ENCODE data around the gene SPHK1.

Gene SPHK1

DNA sequence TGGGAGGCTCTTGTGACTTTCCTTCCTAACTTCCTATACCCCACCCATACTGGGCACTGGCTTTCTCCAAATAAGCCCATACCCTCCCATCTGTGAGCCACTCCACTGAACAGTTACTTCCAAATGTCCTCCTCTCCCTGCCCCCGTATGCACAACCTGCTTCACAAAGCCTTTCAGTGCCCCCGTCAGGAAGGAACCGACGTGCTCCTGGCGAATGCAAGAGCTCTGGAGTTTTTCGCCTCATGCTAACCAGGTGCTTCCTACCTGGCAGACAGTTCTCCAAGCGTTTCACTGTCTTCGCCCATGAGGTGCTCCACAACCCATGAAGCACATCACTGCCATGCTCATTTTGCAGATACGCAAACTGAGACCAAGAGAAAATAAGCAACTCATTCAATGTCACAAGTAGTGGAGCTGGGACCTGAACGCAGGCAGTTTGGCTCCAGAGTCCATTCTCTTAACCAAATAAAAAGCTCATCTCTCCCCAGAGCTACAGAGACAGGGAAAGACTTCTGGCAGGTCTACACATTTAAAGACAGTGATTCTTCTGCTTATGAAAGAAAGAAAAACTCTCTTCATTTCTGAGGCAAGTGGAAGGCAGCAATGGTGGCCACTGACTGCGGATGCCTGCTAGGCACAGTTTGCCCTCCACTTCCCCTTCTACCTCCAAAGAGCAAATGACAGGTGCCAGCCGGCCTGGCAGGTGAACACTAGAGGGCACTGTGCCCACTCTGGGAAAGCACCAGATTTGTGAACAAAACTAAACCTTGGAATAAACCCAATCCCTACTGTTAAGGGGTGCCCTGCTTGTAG is 23.8 kb downstream of the SPHK1 start:
- peak; percentile 68 for DNase-seq

DNA sequence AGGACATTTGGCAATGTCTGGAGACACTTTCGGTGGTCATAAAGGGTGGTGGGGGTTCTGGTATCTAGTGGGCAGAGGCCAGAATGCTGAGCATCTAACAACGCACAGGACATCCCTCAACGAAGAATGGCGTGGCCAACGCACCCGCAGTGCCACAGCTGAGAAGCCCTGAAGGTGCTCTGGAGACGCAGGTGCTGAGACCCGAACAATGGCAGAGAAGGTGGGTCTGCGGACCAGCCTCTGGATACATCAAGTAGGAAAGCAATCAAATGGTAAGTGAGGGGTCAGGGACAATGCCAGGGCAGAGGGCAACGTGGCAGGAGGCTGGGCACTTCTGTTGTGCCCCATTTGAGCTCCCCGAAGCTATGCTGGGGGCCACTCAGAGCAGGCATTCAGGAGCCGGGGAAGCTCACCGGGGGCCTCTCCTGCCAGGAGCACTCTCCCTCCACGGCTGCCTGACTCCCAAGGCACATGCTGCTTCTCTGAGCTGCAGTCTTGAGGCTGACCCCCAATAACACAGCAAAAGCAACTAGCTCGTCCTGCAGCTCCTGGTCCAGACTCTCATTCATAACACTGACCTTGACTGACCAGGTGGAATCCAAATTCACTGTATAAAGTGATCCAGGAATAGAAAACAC is 26.0 kb downstream of the SPHK1 start:
- DNase-seq, result no peak

DNA sequence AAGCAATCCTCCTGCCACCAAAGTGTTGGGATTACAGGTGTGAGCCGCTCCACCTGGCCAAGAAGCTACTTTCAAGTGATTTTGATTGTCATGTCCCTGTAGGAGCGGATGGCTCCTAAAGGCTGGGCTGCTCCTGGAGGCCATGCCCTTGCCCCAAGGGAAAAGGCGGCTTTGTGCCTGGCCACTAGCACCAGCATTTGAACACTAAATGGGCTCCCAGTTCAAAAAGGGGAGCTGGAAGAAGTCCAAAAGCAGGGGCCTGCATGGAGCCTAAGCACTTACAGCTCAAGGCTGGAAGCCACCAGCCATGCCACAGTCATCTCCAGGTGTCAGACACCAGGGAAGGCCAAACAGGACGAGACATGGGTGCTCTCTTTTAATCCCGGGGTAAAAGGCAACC is 26.8 kb downstream of the SPHK1 start:
- no peak for DNase-seq

DNA sequence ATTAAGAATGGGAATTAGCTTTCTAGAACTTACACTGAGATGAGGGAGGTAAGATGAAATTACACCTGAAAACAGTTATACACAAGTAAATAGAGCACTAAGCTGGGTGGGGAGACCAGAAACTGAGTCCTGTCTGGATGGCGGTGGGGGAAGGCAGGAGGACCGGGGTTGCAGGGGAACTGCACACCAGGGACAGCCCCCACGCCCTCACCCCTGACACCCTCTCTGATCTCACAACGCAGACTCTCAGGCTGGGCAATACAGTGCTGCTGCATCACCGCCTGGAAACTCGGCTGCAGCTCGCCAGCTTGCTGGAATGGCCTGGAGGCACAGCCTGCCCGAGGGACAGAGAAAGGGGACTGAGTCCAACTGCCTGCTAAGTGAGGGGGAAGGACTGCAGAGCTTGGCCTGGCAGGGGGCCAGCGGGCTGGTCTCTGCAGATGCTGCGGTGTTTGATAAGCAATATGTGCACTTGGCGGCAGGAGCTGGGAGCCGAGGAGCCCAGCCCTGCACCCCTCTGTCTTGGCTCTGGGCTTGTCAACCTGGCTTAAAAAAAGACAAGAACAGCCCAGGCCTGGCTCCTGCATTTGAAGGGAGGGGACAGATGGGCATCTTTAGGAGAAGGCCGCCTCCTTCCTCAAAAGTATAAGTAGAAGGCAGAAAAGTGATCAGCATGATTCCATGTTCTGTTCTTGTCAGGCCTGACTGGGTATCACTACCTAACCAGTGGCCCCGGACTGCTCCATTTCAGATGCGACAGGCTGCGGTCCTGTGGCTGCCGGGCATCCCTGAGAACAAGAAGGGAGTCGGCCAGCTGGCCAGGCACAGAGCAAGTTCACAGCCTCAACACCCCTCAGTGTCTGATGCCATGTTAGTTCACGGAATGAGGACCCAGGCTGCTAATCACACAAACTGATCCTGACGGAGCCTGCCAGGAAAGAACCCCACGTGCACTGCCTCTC is 30.2 kb downstream of the SPHK1 start:
- DNase-seq, result no peak

DNA sequence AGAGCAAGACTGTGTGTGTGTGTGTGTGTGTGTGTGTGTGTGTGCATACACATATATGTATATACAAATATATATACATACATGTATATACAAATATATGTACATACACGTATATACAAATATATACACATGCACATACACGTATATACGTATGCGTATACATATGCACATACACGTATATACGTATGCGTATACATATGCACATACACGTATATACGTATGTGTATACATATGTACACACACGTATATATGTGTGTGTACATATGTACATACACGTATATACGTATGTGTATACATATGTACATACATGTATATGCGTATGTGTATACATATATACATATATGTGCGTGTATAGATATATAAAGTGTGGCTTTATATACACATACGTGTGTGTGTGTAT is 31.4 kb downstream of the SPHK1 start:
- DNase-seq, result no peak

DNA sequence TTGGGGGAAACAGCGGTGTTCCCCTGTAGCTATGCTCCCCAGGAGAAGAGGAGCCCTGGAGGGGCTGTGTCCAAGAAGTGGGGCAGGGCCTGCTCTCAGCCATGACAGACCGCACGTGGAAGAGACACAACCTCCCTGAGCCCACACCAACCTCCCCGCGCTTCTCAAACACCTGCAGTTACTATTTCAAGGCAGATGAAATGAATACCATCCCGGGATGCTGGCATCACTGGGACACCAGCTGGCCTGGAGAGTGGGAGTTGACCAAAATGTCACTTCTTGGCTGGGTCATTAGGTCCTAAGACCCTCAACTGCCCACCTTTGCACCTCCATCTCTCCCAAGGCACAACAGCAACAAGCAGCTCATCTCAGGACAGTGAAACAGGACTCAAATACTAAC is 32.0 kb downstream of the SPHK1 start:
- DNase-seq, result no peak

DNA sequence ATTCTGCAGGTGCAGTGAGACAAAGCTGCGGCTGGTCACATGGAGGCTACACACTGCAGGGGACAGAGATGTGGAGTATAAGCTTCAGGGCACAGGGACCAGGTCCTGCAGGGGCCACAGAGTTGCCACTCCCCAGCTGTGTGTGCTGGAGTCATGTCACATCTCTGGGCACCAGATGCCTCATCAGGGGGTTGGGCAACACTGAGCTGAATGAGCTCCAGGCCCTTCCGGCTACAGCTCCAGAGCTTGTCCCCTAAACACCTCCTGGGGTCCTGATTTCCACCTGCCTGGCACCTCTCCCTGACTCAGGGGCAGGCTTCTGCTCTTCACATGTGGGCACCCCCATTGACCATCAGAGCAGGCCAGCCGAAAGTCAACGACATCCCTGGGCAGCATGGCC is 32.5 kb downstream of the SPHK1 start:
- no peak for DNase-seq

DNA sequence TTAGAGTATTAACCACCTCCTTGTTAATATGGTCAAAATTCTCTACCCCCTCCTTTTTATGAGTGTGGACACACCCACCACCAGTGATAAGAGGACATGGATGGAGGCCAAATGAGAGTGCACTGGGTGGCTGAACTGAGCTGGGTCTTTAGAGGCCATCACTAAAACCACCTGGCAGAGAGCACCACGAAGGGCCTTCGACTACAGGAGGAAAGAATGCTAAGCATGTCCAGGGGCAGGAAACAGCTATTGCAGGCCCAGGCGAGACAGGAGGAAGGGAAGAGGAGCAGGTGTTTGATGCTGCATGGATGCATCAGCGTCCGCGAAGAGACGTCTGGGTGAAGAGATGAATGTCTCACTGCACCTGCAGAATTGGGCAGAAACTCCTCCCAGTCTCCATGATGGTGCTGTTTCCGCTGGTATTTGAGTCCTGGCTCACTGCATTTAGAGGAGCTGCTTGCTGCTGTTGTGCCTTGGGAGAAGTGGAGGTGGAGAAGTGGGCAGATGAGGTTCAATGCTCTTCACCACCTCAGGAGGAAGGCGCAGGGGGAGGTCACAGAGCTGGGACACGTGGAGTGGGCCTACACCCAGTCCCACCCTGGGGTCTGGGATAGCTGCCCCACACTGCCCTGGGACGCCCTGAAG is 33.2 kb downstream of the SPHK1 start:
- no peak for DNase-seq

DNA sequence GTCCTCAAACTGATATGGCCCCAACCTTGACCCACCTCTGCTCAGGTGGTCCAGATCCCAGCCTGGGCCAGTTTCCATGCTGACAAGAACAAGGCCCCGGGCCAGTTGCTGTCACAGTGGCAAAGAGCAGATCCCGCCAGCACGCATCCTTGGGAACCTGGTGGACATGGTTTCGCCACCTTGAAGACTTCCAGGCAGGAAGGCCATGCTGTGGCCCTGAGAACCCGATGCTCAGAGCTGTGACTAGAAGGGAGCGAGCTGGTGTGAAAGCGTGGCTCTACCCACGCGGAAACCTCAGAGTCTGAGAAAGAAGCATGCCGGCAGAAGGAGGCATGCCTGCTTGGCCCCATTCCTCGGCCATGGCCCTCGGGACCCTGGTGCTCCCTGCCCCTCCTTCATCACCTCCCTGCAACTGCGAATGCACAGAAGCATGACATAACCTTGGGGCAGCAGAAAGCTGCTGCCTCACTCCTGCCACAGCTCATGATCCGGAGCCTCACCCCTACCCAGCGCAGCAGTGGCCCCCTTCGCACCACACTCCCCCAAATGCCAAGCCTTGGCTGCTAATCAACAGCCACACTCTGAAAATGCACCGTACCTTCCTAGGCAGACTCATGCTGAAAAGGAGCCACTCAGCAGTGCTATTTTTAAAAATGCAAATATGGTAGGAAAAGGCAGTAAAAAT is 35.3 kb downstream of the SPHK1 start:
- no peak for DNase-seq

DNA sequence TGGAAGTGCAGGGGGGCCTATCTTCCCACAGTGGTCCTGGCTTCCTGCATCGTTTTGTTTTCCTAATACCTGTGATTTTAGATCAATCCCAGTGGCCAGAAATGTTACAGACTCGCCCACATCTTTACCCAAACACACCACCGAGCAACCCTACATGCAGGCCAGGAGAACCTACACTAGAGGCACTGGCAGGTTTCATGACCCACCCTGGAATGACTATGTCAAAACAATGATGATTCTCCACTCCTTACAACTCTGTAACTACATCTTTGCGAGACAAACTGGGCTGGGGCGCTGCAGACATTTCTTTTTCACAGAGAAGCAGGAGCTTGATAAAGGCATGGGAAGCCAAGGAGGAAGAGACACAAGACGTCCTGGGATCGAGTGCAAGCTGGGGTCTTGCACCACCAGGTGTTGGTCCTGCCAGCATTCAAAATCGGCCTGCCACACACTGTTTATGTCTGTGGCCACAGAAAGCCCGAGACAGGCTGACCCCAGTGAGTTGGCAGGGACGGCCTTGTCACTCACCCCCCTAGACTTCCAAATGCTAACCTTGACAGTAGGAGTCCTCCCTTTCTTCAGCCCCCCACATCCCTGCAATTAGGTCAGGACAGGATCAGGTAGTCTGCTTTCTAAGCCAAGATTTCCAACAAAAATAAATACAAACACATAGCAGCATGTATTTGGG is 36.1 kb downstream of the SPHK1 start:
- no peak for DNase-seq

DNA sequence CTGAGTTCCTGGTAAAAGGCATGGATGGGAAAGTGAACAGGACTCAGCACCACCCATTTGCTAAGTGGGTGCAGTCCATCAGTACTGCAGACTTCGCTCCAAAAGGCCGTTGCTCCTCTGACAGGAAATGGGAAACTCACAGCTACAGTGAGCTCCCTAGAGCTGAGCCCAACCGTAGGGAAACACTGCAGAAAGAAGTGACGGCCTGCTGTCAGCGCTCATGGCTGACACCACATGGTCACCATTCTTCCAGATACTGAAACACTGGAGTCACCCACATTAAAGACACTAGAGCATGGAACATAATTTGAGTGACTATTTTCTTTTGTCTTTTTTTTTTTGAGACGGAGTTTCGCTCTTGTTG is 36.6 kb downstream of the SPHK1 start:
- no peak for DNase-seq

DNA sequence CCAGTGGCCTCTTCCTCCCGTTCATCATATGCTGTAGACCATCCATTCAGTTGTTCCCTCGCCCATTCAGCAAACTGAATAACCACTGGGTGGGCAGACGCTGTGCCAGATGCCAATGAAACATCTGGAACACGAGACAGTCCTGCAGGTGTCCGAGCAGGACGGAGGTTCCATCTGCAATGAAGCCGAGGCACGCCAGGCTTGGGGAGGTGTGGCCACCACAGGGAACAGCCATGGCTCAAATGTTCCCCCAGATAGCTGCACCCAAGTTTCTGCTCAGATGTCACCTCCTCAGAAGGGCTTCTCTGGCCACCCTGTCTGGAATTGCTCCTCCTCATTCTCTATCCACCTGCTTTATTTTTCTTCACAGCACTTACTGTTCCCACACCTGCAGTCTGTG is 38.0 kb downstream of the SPHK1 start:
- no peak for DNase-seq

DNA sequence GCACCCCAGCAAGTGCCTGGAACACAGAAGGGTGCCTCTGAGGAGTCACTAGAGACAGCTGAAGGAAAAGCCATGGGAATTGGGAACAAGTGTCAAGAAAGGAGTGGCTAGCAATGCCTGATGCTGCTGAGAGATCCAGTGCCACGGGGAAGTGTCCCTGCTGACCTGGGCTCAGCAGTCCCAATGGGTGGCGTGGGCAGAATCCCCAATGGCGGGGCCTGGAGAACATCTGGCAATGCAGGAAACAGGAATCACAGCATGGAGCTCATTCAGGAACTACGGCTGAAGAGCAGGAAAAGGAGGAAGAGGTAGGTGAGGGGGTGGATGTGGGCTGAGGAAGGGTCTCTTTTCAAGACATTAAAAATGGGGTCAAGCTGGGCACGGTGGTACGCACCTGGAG is 38.5 kb downstream of the SPHK1 start:
- DNase-seq, result no peak

DNA sequence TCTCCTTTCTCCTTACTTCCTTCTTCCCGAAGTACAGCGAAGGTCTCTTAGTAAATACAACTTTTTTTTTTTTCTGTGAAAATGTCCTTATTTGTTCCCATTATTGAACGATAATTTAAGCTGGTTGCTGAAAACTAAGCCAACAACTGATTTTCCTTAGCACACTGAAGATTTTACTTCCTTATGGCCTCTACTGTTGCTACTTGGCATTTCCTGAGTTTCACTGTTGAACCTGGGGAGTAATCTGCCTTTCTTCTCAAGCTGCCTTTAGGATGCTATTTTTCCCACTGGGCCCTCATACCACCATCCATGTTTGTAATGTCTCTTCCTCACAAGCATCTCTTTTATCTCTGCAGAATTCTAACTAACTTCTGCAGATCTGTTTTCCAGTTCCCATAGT is 42.4 kb downstream of the SPHK1 start:
- no peak for DNase-seq

DNA sequence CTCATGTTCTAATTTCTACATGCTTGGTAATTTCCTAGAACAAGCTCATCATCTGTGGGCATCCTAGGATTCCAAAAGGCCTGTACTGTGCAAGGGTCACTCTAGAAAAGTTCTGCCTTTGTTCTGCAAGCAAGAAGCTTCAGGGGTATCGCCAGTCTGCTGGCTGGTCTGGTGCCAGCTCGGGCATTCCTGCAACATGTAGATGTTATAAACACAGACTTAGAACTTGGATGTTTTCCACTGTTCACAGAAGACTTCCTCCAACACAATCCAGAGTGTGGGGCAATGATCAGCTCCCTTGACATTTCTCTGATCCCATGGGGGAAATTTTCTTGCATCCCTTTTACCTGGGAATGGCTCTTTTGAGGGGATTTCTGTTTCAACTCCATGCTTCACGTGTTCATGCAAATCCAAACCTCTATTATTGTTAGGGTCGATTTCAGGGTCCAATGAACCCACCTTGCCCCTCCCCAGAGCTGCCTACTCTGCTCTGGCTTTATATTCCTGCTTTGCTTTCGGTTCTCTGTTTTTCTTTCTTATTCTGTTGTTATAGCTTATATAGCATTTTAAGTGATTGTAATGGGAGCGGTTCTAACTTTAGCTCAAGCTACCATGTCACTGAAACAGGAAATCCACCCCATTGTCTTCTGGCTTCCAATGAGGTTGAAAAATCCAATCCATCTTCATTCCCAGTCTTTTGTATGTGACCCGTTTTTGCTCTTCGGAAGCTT is 43.3 kb downstream of the SPHK1 start:
- DNase-seq, result peak; percentile 27

DNA sequence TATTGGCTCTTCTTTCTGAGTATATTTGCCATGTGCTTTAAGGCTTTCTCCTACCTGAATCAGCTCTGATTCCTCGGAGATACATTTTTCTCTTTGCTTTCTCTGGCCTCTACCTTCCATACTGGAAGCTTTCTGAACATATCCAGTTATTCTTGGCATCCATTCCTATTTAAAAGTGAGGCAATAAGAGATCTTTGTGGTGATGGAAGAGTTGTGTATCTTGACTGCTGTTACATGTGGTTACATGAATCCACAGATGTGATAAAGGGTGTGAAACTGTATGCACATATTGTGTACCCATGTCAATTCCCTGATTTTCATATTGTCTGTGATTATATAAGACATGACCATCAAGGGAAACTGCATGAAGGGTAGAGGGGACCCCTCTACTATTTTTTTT is 44.1 kb downstream of the SPHK1 start:
- no peak for DNase-seq

DNA sequence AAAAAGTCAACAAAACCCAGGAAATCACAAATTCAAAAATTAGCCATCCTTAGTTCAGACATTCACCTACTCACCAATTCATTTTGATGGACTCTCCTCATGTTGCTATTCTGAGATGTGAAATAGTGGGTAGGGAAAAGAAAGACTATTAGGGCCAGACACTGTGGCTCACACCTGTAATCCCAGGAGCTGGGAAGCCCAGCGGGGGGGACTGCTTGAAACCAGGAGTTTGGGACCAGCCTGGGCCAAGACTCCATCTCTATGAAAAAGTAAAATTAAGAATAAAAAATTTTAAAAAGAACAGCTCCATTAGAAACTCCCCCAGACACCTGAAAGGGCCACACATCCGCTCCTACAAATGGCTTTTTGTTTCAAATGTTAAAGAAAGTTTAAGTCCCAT is 47.1 kb downstream of the SPHK1 start:
- DNase-seq, result no peak

DNA sequence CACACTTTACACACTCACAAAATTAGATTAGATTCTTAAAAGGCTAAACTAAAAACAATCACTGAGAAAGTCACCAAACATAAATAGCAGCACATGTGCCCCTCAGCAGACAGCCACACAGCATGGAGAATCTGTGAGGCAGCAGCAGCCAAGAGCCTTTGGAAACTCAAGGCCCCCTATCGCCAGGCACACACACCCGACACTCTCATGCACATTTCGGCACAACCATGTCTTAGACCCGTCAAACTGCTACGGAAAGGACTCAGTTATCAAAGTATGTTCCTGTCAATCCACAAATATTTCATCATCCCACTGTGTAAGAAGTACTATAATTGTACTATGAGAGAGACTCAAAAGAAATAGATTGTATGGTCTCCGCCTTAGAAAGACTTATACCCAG is 47.6 kb downstream of the SPHK1 start:
- DNase-seq, result no peak

DNA sequence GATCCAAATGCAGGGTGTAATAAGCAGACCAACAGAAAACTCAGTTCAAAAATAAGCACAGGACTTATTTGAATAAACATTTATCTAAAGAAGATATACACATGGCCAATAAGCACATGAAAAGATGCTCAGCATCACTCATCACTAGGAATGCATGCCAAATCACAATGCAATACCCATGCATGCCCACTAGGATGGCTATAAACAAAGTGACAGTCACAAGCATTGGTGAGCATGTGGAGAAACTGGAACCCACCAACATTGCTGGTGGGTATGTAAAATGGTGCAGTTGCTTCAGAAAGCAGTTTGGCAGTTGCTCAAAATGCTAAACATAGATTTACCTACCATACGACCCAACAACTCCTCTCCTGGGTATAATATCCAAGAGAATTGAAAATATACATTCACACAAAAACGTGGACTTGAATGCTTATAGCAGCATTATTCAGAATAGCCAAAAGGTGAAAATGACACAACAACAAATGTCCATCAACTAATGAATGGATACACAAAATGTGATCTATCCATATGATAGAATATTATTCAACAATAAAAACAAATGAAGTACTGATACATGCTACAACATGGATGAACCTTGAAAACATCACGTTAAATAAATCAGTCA is 48.4 kb downstream of the SPHK1 start:
- no peak for DNase-seq

DNA sequence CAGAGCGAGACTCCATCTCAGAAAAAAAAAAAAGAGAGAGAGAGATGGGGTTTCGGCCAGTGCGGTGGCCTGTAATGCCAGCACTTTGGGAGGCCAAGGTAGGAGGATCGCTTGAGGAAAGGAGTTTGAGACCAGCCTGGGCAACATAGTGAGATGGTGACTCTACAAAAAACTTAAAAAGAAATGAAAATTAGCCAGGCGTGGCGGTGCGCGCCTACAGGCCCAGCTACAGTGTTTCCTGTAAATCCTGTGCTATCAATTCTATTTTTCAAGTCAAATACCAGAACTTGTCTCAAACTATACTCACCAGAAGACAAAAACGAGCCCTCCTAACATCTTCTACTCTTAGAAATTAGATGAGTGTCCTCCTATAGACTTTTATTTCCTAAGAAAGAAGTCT is 49.3 kb downstream of the SPHK1 start:
- DNase-seq, result no peak

DNA sequence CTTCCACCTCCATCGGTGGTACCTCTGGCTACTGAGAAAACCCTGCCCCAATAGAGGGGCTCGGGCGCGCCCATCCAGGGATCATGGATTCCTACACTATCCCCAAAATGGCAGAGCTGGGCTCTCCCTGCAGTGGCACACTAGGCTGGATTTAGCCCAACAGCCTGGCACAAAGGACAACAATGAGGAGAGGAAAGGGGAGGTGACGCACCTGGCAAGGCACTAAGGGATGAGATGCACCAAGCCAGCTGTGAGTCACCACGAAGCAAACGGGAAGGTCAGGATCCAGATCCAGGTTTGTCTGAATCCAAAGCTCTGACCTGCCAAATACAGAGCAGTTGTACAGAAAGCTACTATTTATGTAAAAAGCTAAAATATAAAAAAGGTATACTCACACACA is 50.5 kb downstream of the SPHK1 start:
- DNase-seq, result no peak

All from CD4-positive, alpha-beta T cell treated with Interleukin-15 for 1 hour (primary cell).